ENCODE data around the gene UGT1A10.
"Not testable (repeated sequence)": the region's sequence is repeated elsewhere in the genome, so short reads cannot be mapped to it uniquely, and the experiment has no call there.

UGT1A10 gene

GRCh38 chr2:233636306-233636705 is at the start of gene UGT1A10:
Gene UGT1A10, plus strand, starts transcription at chr2:233636448. Its CDS starts 75 bp downstream, at chr2:233636523.
- not testable (repeated sequence) for DNase-seq (ENCODE audit: low read depth)

GRCh38 chr2:233588400-233588799 is 47.8 kb upstream of the UGT1A10 start:
- no peak for DNase-seq (ENCODE audit: low read depth)

GRCh38 chr2:233592706-233593105 is 43.5 kb upstream of the UGT1A10 start:
- DNase-seq (ENCODE audit: low read depth), result not testable (repeated sequence)

GRCh38 chr2:233593201-233593600 is 43.0 kb upstream of the UGT1A10 start:
- no peak for DNase-seq (ENCODE audit: low read depth)

GRCh38 chr2:233597522-233597921 is 38.7 kb upstream of the UGT1A10 start:
- DNase-seq (ENCODE audit: low read depth), result no peak

GRCh38 chr2:233598952-233599351 is 37.3 kb upstream of the UGT1A10 start:
- DNase-seq (ENCODE audit: low read depth), result no peak

- DNase-seq (ENCODE audit: low read depth), result no peak
These were observed 35.9 kb upstream of the UGT1A10 start for GRCh38 chr2:233600386-233600785.

GRCh38 chr2:233602076-233602475 is 34.2 kb upstream of the UGT1A10 start:
- no peak for DNase-seq (ENCODE audit: low read depth)

- DNase-seq (ENCODE audit: low read depth), result no peak
These were observed 32.7 kb upstream of the UGT1A10 start for GRCh38 chr2:233603520-233603919.

- no peak for DNase-seq (ENCODE audit: low read depth)
These were observed 31.4 kb upstream of the UGT1A10 start for GRCh38 chr2:233604826-233605225.

- DNase-seq (ENCODE audit: low read depth), result no peak
These were observed 30.6 kb upstream of the UGT1A10 start for GRCh38 chr2:233605680-233606079.

GRCh38 chr2:233611284-233611683 is 25.0 kb upstream of the UGT1A10 start:
- no peak for DNase-seq (ENCODE audit: low read depth)

GRCh38 chr2:233617476-233617875 is 18.8 kb upstream of the UGT1A10 start, which contains the start of gene UGT1A8:
Gene UGT1A8, plus strand, starts transcription at chr2:233617633. Its CDS starts 75 bp downstream, at chr2:233617708.
- DNase-seq (ENCODE audit: low read depth), result not testable (repeated sequence)

GRCh38 chr2:233620204-233620603 is 16.0 kb upstream of the UGT1A10 start:
- no peak for DNase-seq (ENCODE audit: low read depth)

GRCh38 chr2:233621863-233622262 is 14.4 kb upstream of the UGT1A10 start:
- DNase-seq (ENCODE audit: low read depth), result not testable (repeated sequence)

GRCh38 chr2:233627331-233628025 is 8.8 kb upstream of the UGT1A10 start:
- no peak for DNase-seq (ENCODE audit: low read depth)

- no peak for DNase-seq (ENCODE audit: low read depth)
These were observed 2.6 kb downstream of the UGT1A10 start for GRCh38 chr2:233638836-233639235.

GRCh38 chr2:233639860-233640259 is 3.6 kb downstream of the UGT1A10 start:
- DNase-seq (ENCODE audit: low read depth), result no peak

- no peak for DNase-seq (ENCODE audit: low read depth)
These were observed 6.9 kb downstream of the UGT1A10 start for GRCh38 chr2:233643128-233643527.

GRCh38 chr2:233646033-233646432 is 9.8 kb downstream of the UGT1A10 start:
- DNase-seq (ENCODE audit: low read depth), result not testable (repeated sequence)

GRCh38 chr2:233650981-233651380 is 14.7 kb downstream of the UGT1A10 start:
- DNase-seq (ENCODE audit: low read depth), result no peak

GRCh38 chr2:233651430-233651829 is 15.2 kb downstream of the UGT1A10 start:
- DNase-seq (ENCODE audit: low read depth), result no peak

- DNase-seq (ENCODE audit: low read depth), result no peak
These were observed 18.3 kb downstream of the UGT1A10 start for GRCh38 chr2:233654501-233654900.

- no peak for DNase-seq (ENCODE audit: low read depth)
These were observed 18.8 kb downstream of the UGT1A10 start for GRCh38 chr2:233655043-233655442.
